Common myeloid progenitor, CD34-positive (primary cell): ENCODE results near the gene IER5.
A peak's percentile ranks its signal among the peaks of the same experiment; 100 is the strongest.

Experiments
- CTCF ChIA-PET: fragments of 350-600 bp; sonication (Branson Sonifier 250); formaldehyde crosslinking; loops from one replicate; lab custom pipeline; 2021; ENCODE audit warnings: antibody characterized with exemption; lab: Charles Lee
- POLR2A ChIA-PET: fragments of 350-600 bp; sonication (Branson Sonifier 250); formaldehyde crosslinking; loops from one replicate; lab custom pipeline; 2021; ENCODE audit warnings: antibody characterized with exemption; lab: Charles Lee
- DNase-seq, 3 donors: peaks; one replicate each; pipeline versions ENCODE4 v3.0.0 to v3.0.0-alpha.2; 2013
- H3K27ac ChIP-seq, 2 experiments: 1 replicate in 1 of 2; 2 replicates in 1 of 2; pipeline ENCODE4 v1.7.0; 2013; ENCODE audit warnings: inconsistent platforms in 2 of 2, low read length in 2 of 2, mild to moderate bottlenecking in 2 of 2, low read depth in 1 of 2, moderate library complexity in 1 of 2; ENCODE audit not compliant: severe bottlenecking in 2 of 2, insufficient read depth in 1 of 2, poor library complexity in 1 of 2
- H3K27me3 ChIP-seq, 5 experiments: replicated peaks in 2 of 5; 1 replicate in 3 of 5; 2 replicates in 2 of 5; pipeline versions ENCODE4 v1.6.1 to v1.7.0; 2013; ENCODE audit warnings: low read length in 4 of 5, mild to moderate bottlenecking in 2 of 5, moderate library complexity in 2 of 5, inconsistent platforms in 1 of 5; ENCODE audit not compliant: insufficient read depth in 5 of 5, control insufficient read depth in 4 of 5
- H3K36me3 ChIP-seq, 4 experiments: 1 replicate in 2 of 4; 2 replicates in 2 of 4; pipeline versions ENCODE4 v1.6.1 to v1.7.0; 2013; ENCODE audit warnings: low read length in 3 of 4, control low read depth in 1 of 4, mild to moderate bottlenecking in 1 of 4; ENCODE audit not compliant: control insufficient read depth in 4 of 4, insufficient read depth in 4 of 4
- H3K4me1 ChIP-seq, 4 experiments: 1 replicate in 3 of 4; 2 replicates in 1 of 4; pipeline versions ENCODE4 v1.6.1 to v1.7.1; 2013; ENCODE audit warnings: low read length in 3 of 4, mild to moderate bottlenecking in 3 of 4, control low read depth in 1 of 4, inconsistent platforms in 1 of 4, moderate library complexity in 1 of 4; ENCODE audit not compliant: control insufficient read depth in 4 of 4, insufficient read depth in 4 of 4; ENCODE audit errors: control extremely low read depth in 1 of 4
- H3K4me3 ChIP-seq, 7 experiments: 1 replicate in 4 of 7; 2 replicates in 3 of 7; pipeline versions ENCODE4 v1.5.1 to v1.7.0; 2013; ENCODE audit warnings: mild to moderate bottlenecking in 7 of 7, low read length in 6 of 7, moderate library complexity in 6 of 7, inconsistent platforms in 2 of 7, low read depth in 2 of 7, control low read depth in 1 of 7; ENCODE audit not compliant: insufficient read depth in 4 of 7, control insufficient read depth in 1 of 7; ENCODE audit errors: extremely low read depth in 1 of 7
- H3K9me3 ChIP-seq, 5 experiments: 1 replicate in 4 of 5; 2 replicates in 1 of 5; pipeline versions ENCODE4 v1.6.1 to v1.7.1; 2013; ENCODE audit warnings: low read length in 4 of 5, mild to moderate bottlenecking in 2 of 5, inconsistent platforms in 1 of 5, low read depth in 1 of 5, moderate library complexity in 1 of 5; ENCODE audit not compliant: control insufficient read depth in 4 of 5, insufficient read depth in 2 of 5; ENCODE audit errors: control extremely low read depth in 1 of 5
- WGBS: methylation state at CpG from one replicate; pipeline ENCODE4 v1.1.5; 2013; ENCODE audit not compliant: insufficient coverage; 5-methylcytosine and 5-hydroxymethylcytosine counted together

The IER5 gene

DNA sequence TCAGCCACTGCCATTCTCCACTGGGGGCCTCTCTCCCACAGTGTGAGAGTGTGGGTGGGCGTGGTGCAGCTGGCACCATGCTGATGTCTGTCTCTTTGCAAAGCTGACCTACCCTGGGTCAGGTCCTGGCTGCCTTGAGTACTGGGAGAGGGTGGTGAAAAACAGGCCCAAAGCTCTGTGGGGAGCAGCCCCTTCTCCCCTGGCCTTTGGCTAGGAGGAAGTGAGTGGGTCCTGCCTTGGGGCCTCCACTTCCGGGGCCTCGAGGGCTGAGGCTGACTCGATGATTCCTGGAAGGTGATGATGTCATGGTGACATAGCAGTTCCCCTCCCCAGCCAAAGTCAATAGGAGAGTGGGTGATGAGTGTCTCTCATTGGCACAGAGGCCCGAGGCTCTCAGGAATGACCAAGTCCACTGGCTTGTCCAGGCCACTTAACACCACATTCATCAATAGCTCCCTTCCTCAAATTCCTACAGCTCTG is 53.0 kb downstream of the IER5 start:
- no peaks in the 10 kb centered on the region for H3K36me3 ChIP-seq
- H3K9me3 ChIP-seq, result peaks cover 0 to 5% (median 0%) of the 10 kb centered on the region in 5 experiments
- CTCF ChIA-PET, result interaction anchor here (1.1 to 12.7 kb wide), 28 partner anchors 8 to 628 kb away, joined by 3 to 202 read pairs (median 10); partner anchors contain the start of genes IER5 and MR1
- H3K27ac ChIP-seq, result no peak overlapping the region
- H3K27me3 ChIP-seq, result peaks cover 0 to 3% (median 0%) of the 10 kb centered on the region in 5 experiments
- peak overlapping the region in 1 of 7 experiments; percentile 9 for H3K4me3 ChIP-seq
- WGBS, result no CpG with 5 or more reads among the region's 5 CpGs
- POLR2A ChIA-PET, result interaction anchor here (1.5 to 3.6 kb wide), 2 partner anchors 13 to 53 kb away, joined by 5 to 25 read pairs; partner anchors contain the start of gene IER5
- DNase-seq, result peak in 1 of 3 donors; percentile 57
- peaks cover under 1 to 46% (median 20%) of the 10 kb centered on the region in 4 experiments for H3K4me1 ChIP-seq
